ENCODE results near the gene BPNT1. TPM values are rescaled to one million over a fixed set of nuclear protein-coding genes. Genes with fewer than 3 reads are reported as not detected.

BPNT1 gene
- total RNA-seq, 2 experiments from 2014 or later = 43.0 to 98.5 TPM

GRCh38 chr1:220062629-220063028 lies 27.0 kb downstream of the BPNT1 start:
- H2AFZ ChIP-seq (ENCODE audit: low read length) = no peak overlapping the region
- no peak overlapping the region for H3K4me3 ChIP-seq (ENCODE audit: low read depth, low read length, poor library complexity, severe bottlenecking)
- ChIA-PET CTCF (ENCODE audit: unreplicated experiment) (no interaction called here), POLR2A (no interaction called here)
- DNase-seq (ENCODE audit: low spot score) = no peak
- H3K4me1 ChIP-seq (ENCODE audit: insufficient read depth, low read length, poor library complexity, severe bottlenecking) = no peaks in the 10 kb centered on the region
- TF ChIP-seq EZH2phosphoT487 (IDR thresholded peaks at IDR 0.05; ENCODE audit: borderline replicate concordance, low read depth, low read length) (no peak), CTCF (conservative IDR thresholded peaks at IDR 0.05; ENCODE audit: low read length) (no peak)
- H3K4me2 ChIP-seq (ENCODE audit: low read length) = no peak overlapping the region
- BruUV-seq (replicated peaks) = no TSS peak
- no peaks in the 10 kb centered on the region for H3K9me3 ChIP-seq (ENCODE audit: low read length)
- no peak overlapping the region for H3K27ac ChIP-seq (ENCODE audit: low read depth, low read length, poor library complexity, severe bottlenecking)
- no peaks in the 10 kb centered on the region for H3K79me2 ChIP-seq (ENCODE audit: insufficient read depth, low read depth, low read length)
- H3K9me2 ChIP-seq (ENCODE audit: insufficient read depth, low read length) = no peaks in the 10 kb centered on the region
- intact Hi-C loops (cut with micrococcal nuclease; ENCODE audit: unreplicated experiment) = no loop called here
- peaks cover 90% of the 10 kb centered on the region for H3K36me3 ChIP-seq (ENCODE audit: insufficient read depth, low read length)
- H4K20me1 ChIP-seq (ENCODE audit: insufficient read depth, low read length) = no peaks in the 10 kb centered on the region

- intact Hi-C loops (cut with micrococcal nuclease; ENCODE audit: unreplicated experiment) = no loop called here
- H3K4me1 ChIP-seq (ENCODE audit: insufficient read depth, low read length, poor library complexity, severe bottlenecking) = no peaks in the 10 kb centered on the region
- H2AFZ ChIP-seq (ENCODE audit: low read length) = no peak overlapping the region
- POLR2A ChIA-PET = interaction anchor here (0.7 kb wide), 1 partner anchor 152 kb away, joined by 4 read pairs; no protein-coding TSS in a partner anchor
- no TSS peak for BruUV-seq (replicated peaks)
- CTCF ChIA-PET (ENCODE audit: unreplicated experiment) = no interaction called here
- H3K27ac ChIP-seq (ENCODE audit: low read depth, low read length, poor library complexity, severe bottlenecking) = no peak overlapping the region
- TF ChIP-seq CTCF (conservative IDR thresholded peaks at IDR 0.05; ENCODE audit: low read length) = no peak
- TF ChIP-seq EZH2phosphoT487 (IDR thresholded peaks at IDR 0.05; ENCODE audit: borderline replicate concordance, low read depth, low read length) = no peak
- H3K36me3 ChIP-seq (ENCODE audit: insufficient read depth, low read length) = peaks cover 86% of the 10 kb centered on the region
- no peaks in the 10 kb centered on the region for H3K79me2 ChIP-seq (ENCODE audit: insufficient read depth, low read depth, low read length)
- no peak for DNase-seq (ENCODE audit: low spot score)
- no peaks in the 10 kb centered on the region for H3K9me3 ChIP-seq (ENCODE audit: low read length)
- H4K20me1 ChIP-seq (ENCODE audit: insufficient read depth, low read length) = no peaks in the 10 kb centered on the region
- H3K4me3 ChIP-seq (ENCODE audit: low read depth, low read length, poor library complexity, severe bottlenecking) = no peak overlapping the region
- no peaks in the 10 kb centered on the region for H3K9me2 ChIP-seq (ENCODE audit: insufficient read depth, low read length)
- H3K4me2 ChIP-seq (ENCODE audit: low read length) = no peak overlapping the region
Measured at GRCh38 chr1:220060876-220061275, 28.7 kb downstream of the BPNT1 start.

- Histone ChIP-seq H3K27ac (ENCODE audit: low read depth, low read length, poor library complexity, severe bottlenecking) (no peak overlapping the region), H3K9me2 (ENCODE audit: insufficient read depth, low read length) (no peaks in the 10 kb centered on the region), H2AFZ (ENCODE audit: low read length) (no peak overlapping the region), H3K4me1 (ENCODE audit: insufficient read depth, low read length, poor library complexity, severe bottlenecking) (no peaks in the 10 kb centered on the region), H4K20me1 (ENCODE audit: insufficient read depth, low read length) (no peaks in the 10 kb centered on the region), H3K9me3 (ENCODE audit: low read length) (no peaks in the 10 kb centered on the region), H3K36me3 (ENCODE audit: insufficient read depth, low read length) (peaks cover 54% of the 10 kb centered on the region), H3K79me2 (ENCODE audit: insufficient read depth, low read depth, low read length) (no peaks in the 10 kb centered on the region), H3K4me3 (ENCODE audit: low read depth, low read length, poor library complexity, severe bottlenecking) (no peak overlapping the region), H3K4me2 (ENCODE audit: low read length) (no peak overlapping the region)
- TF ChIP-seq CTCF (conservative IDR thresholded peaks at IDR 0.05; ENCODE audit: low read length) (no peak), EZH2phosphoT487 (IDR thresholded peaks at IDR 0.05; ENCODE audit: borderline replicate concordance, low read depth, low read length) (no peak)
- CTCF ChIA-PET (ENCODE audit: unreplicated experiment) = no interaction called here
- intact Hi-C loops (cut with micrococcal nuclease; ENCODE audit: unreplicated experiment) = no loop called here
- no TSS peak for BruUV-seq (replicated peaks)
- DNase-seq (ENCODE audit: low spot score) = no peak
- POLR2A ChIA-PET = no interaction called here
Measured at GRCh38 chr1:220056374-220056773, 33.2 kb downstream of the BPNT1 start.

Data from OCI-LY7 (cell line).